ENCODE results near the gene ITGBL1.

- no peak for TF ChIP-seq POLR2A (IDR thresholded peaks at IDR 0.05; ENCODE audit: low read length)
- no peak for TF ChIP-seq GATA1 (IDR thresholded peaks at IDR 0.05; ENCODE audit: low read depth, low read length)
Measured at GRCh38 chr13:101697745-101698144, 245.3 kb downstream of the ITGBL1 start.

All from erythroblast (primary cell).